Measurements from ENCODE around the gene LYZL6.
"Not testable (repeated sequence)": the region's sequence is repeated elsewhere in the genome, so short reads cannot be mapped to it uniquely, and the experiment has no call there.

Gene LYZL6

GRCh38 chr17:35947156-35947585, 3.7 kb upstream of the LYZL6 start:
- no peak for DNase-seq (ENCODE audit: low spot score)

GRCh38 chr17:35944151-35944550, 638 bp upstream of the LYZL6 start:
- DNase-seq (ENCODE audit: low spot score) = no peak

- no peak for DNase-seq (ENCODE audit: low spot score)
These were observed 826 bp downstream of the LYZL6 start for GRCh38 chr17:35942588-35943186.

GRCh38 chr17:35938492-35938891, 5.0 kb downstream of the LYZL6 start:
- DNase-seq (ENCODE audit: low spot score) = not testable (repeated sequence)

GRCh38 chr17:35936063-35936462, 7.5 kb downstream of the LYZL6 start:
- DNase-seq (ENCODE audit: low spot score) = no peak

- no peak for DNase-seq (ENCODE audit: low spot score)
These were observed 8.8 kb downstream of the LYZL6 start for GRCh38 chr17:35934760-35935159.

GRCh38 chr17:35932586-35932985, 10.9 kb downstream of the LYZL6 start:
- no peak for DNase-seq (ENCODE audit: low spot score)

GRCh38 chr17:35931794-35932425, 11.6 kb downstream of the LYZL6 start:
- DNase-seq (ENCODE audit: low spot score) = no peak

GRCh38 chr17:35930211-35931065, 13.1 kb downstream of the LYZL6 start, which contains the start of gene RDM1:
Gene RDM1, minus strand, starts transcription at chr17:35930773. Its CDS starts 46 bp downstream, at chr17:35930727.
- peak; percentile 82 for DNase-seq (ENCODE audit: low spot score)

- DNase-seq (ENCODE audit: low spot score) = no peak
These were observed 15.8 kb downstream of the LYZL6 start for GRCh38 chr17:35927714-35928113.

- DNase-seq (ENCODE audit: low spot score) = no peak
These were observed 19.9 kb downstream of the LYZL6 start for GRCh38 chr17:35923609-35924114.

- no peak for DNase-seq (ENCODE audit: low spot score)
These were observed 23.3 kb downstream of the LYZL6 start for GRCh38 chr17:35920229-35920628.

GRCh38 chr17:35918665-35919064, 24.8 kb downstream of the LYZL6 start:
- DNase-seq (ENCODE audit: low spot score) = no peak

- no peak for DNase-seq (ENCODE audit: low spot score)
These were observed 25.8 kb downstream of the LYZL6 start for GRCh38 chr17:35917519-35918213.

- no peak for DNase-seq (ENCODE audit: low spot score)
These were observed 28.2 kb downstream of the LYZL6 start for GRCh38 chr17:35915153-35915964.

GRCh38 chr17:35914354-35914753, 29.2 kb downstream of the LYZL6 start:
- no peak for DNase-seq (ENCODE audit: low spot score)

GRCh38 chr17:35913609-35914008, 29.9 kb downstream of the LYZL6 start:
- no peak for DNase-seq (ENCODE audit: low spot score)

- DNase-seq (ENCODE audit: low spot score) = no peak
These were observed 30.6 kb downstream of the LYZL6 start for GRCh38 chr17:35912942-35913341.

- no peak for DNase-seq (ENCODE audit: low spot score)
These were observed 31.1 kb downstream of the LYZL6 start for GRCh38 chr17:35912339-35912912.

- no peak for DNase-seq (ENCODE audit: low spot score)
These were observed 34.1 kb downstream of the LYZL6 start for GRCh38 chr17:35909408-35909807.

- DNase-seq (ENCODE audit: low spot score) = no peak
These were observed 35.8 kb downstream of the LYZL6 start for GRCh38 chr17:35907691-35908090.
